Smooth muscle cell (in vitro differentiated cells): ENCODE results near the gene ZEB2. TPM values are rescaled to one million over a fixed set of nuclear protein-coding genes. Genes with fewer than 3 reads are reported as not detected.

ENCODE experiments used
- DNase-seq: peaks from one replicate; lab custom pipeline; 2025; ENCODE audit not compliant: unreplicated experiment; lab: John Stamatoyannopoulos, UW
- H2AFZ ChIP-seq: fragments of 200-600 bp; sonication (generic); 2 replicates; pipeline ENCODE4 v1.6.0; 2016; ENCODE audit warnings: antibody characterized with exemption, low read depth, mild to moderate bottlenecking
- H3F3A ChIP-seq: fragments of 200-600 bp; sonication (generic); 2 replicates; pipeline ENCODE4 v1.6.0; 2017; ENCODE audit warnings: antibody characterized with exemption, low read depth
- H3K27ac ChIP-seq: fragments of 200-600 bp; sonication (generic); 2 replicates; pipeline ENCODE4 v1.5.1; 2016; ENCODE audit warnings: low read depth, mild to moderate bottlenecking
- H3K27me3 ChIP-seq: fragments of 200-600 bp; sonication (generic); 2 replicates; pipeline ENCODE4 v1.6.1; 2016; ENCODE audit warnings: low read depth, mild to moderate bottlenecking
- H3K36me3 ChIP-seq: fragments of 200-600 bp; sonication (generic); 2 replicates; pipeline ENCODE4 v1.5.1; 2016; ENCODE audit warnings: low read depth
- H3K4me1 ChIP-seq: fragments of 200-600 bp; sonication (generic); 2 replicates; pipeline ENCODE4 v1.5.1; 2016; ENCODE audit warnings: low read depth
- H3K4me2 ChIP-seq: fragments of 200-600 bp; sonication (generic); 2 replicates; pipeline ENCODE4 v1.6.0; 2016; ENCODE audit warnings: mild to moderate bottlenecking
- H3K4me3 ChIP-seq: fragments of 200-600 bp; sonication (generic); 2 replicates; pipeline ENCODE4 v1.5.1; 2016; ENCODE audit warnings: mild to moderate bottlenecking
- H3K79me2 ChIP-seq: fragments of 200-600 bp; sonication (generic); 2 replicates; pipeline ENCODE4 v1.6.0; 2016; ENCODE audit warnings: low read depth, mild to moderate bottlenecking
- H3K9ac ChIP-seq: fragments of 200-600 bp; sonication (generic); 2 replicates; pipeline ENCODE4 v1.6.0; 2016; ENCODE audit warnings: low read depth
- H3K9me3 ChIP-seq: fragments of 200-600 bp; sonication (generic); replicated peaks from 2 replicates; pipeline ENCODE4 v1.5.1; 2016; ENCODE audit warnings: low read depth
- H4K20me1 ChIP-seq: fragments of 200-600 bp; sonication (generic); 2 replicates; pipeline ENCODE4 v1.6.0; 2016; ENCODE audit warnings: low read depth
- WGBS: methylation state at CpG from one replicate; pipeline ENCODE4 v1.1.7; 2016; ENCODE audit warnings: low lambda C conversion rate; 5-methylcytosine and 5-hydroxymethylcytosine counted together
- polyA plus RNA-seq: library from polyadenylated mRNA; unstranded; fragments of >200 nt; fragmentation: Nextera tagmentation; extraction: Ambion mirVana; gene quantifications from 2 replicates; pipeline ENCODE4 v1.2.1, GENCODE V29; 2016
- total RNA-seq: library from RNA; depleted of rRNA; stranded (reverse); fragments of >200 nt; gene quantifications from 2 replicates; pipeline ENCODE4 v1.2.3, GENCODE V29; 2014
- TF ChIP-seq, protein P1 (sequence below): fragments of 200-600 bp; sonication (generic); IDR thresholded peaks from 2 replicates; pipeline ENCODE4 v1.5.1; 2017; ENCODE audit warnings: borderline replicate concordance, mild to moderate bottlenecking, antibody characterized with exemption; ENCODE audit not compliant: insufficient read depth, poor library complexity, severe bottlenecking

ZEB2 gene
- total and polyA plus RNA-seq, 2 experiments from 2014 or later = 67.5 to 148 TPM

DNA sequence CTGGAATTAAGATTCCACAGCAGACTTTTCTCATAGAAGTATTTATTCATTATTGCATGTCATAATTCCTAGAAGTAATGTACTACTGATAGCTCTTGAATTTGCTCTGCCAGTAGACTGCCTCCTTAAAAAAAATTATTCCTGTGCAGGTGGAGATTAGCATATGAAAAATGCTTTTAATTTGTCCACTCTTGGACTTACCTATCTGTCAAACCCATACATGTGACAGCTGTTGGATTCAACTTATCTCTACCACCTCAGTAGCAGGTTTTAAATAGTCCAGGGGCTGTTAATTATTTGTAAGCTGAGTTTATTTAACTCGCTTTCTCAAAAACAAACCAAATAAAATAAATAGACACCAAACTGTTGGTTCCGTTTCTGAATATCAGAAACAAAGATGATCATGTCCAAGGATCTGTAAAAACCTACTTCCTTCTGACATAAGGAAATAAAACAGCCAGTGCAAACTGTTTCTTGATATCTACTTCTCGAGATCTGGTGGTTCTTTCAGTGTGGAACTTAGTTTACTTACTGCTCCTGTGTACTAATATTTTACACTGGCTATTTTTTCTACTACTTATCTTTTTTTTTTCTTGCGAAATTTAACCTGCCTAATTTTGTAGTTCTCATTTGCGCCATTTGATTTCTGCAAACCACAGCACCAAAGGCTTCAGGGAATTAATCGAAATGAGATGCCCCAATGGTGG lies 44.2 kb downstream of the ZEB2 start:
- WGBS = 93% methylated on average over 6 of the region's 6 CpGs
- Histone ChIP-seq H3K4me1 (peaks cover 82% of the 10 kb centered on the region), H2AFZ (no peak overlapping the region)

DNA sequence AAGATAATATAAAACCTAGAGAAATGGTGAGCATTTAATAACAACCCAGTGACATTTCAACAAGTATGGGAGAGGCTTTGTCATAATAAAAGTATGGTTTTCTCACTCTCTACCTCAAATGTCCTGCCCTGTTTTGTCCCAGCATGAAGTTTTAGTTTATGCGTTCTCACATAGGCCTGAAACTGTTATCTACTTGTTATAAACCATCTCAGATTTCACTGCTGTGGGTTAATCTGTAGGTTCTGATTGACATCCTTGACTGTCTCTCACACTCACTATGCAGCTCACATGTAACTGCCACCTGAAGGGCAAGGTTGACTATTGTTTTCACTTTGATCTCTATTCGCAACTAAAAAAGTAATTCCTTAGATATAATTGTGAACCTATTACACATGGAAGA lies 44.9 kb downstream of the ZEB2 start:
- no peak for DNase-seq
- Histone ChIP-seq H3K27ac (peak overlapping the region; percentile 37), H3K4me3 (no peak overlapping the region), H3K9me3 (no peaks in the 10 kb centered on the region), H3K79me2 (peaks cover 98% of the 10 kb centered on the region), H3K9ac (no peak overlapping the region), H3K4me2 (no peak overlapping the region), H3F3A (peaks cover 23% of the 10 kb centered on the region), H3K27me3 (no peaks in the 10 kb centered on the region), H3K4me1 (peaks cover 82% of the 10 kb centered on the region), H3K36me3 (no peaks in the 10 kb centered on the region), H4K20me1 (peaks cover 98% of the 10 kb centered on the region), H2AFZ (no peak overlapping the region)
- TF ChIP-seq, protein P1, sequence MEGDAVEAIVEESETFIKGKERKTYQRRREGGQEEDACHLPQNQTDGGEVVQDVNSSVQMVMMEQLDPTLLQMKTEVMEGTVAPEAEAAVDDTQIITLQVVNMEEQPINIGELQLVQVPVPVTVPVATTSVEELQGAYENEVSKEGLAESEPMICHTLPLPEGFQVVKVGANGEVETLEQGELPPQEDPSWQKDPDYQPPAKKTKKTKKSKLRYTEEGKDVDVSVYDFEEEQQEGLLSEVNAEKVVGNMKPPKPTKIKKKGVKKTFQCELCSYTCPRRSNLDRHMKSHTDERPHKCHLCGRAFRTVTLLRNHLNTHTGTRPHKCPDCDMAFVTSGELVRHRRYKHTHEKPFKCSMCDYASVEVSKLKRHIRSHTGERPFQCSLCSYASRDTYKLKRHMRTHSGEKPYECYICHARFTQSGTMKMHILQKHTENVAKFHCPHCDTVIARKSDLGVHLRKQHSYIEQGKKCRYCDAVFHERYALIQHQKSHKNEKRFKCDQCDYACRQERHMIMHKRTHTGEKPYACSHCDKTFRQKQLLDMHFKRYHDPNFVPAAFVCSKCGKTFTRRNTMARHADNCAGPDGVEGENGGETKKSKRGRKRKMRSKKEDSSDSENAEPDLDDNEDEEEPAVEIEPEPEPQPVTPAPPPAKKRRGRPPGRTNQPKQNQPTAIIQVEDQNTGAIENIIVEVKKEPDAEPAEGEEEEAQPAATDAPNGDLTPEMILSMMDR = no peak
- WGBS = 70% methylated on average over 2 of the region's 2 CpGs

More for the DNA sequence above, 44.2 kb downstream of the ZEB2 start:
- Histone ChIP-seq H3K79me2 (peaks cover 98% of the 10 kb centered on the region), H3K27me3 (no peaks in the 10 kb centered on the region), H3K9me3 (no peaks in the 10 kb centered on the region), H3K4me3 (no peak overlapping the region), H3K9ac (no peak overlapping the region), H3F3A (peaks cover 23% of the 10 kb centered on the region), H3K4me2 (peak overlapping the region; percentile 50), H3K36me3 (no peaks in the 10 kb centered on the region), H4K20me1 (peaks cover 98% of the 10 kb centered on the region), H3K27ac (peak overlapping the region; percentile 37)
- TF ChIP-seq, protein P1 = no peak
- DNase-seq = no peak

DNA sequence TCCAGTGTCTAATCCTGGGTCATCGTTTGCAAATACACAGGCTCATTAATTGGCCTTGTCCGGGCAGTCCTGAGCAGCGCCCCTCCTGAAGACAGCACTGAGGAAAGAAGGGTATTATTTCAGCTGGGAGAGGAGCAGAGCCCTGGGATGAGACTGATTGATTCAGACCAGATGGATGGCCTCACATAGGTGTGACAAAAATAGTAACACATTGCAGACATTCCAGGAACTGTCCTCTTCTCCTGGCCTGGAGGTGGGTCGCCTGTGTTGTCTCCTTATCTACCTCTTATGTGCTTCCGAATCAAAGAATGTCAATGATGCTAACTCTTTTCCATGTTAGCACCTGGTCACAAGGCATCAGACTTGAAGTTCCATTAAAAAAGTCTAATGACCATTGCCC lies 45.9 kb downstream of the ZEB2 start:
- no peak overlapping the region for H3K4me3 ChIP-seq
- H3K79me2 ChIP-seq = peaks cover 100% of the 10 kb centered on the region
- peak overlapping the region; percentile 37 for H3K27ac ChIP-seq
- no peak for DNase-seq
- no peaks in the 10 kb centered on the region for H3K27me3 ChIP-seq
- TF ChIP-seq, protein P1 = no peak
- H2AFZ ChIP-seq = no peak overlapping the region
- peaks cover 28% of the 10 kb centered on the region for H3F3A ChIP-seq
- 62% methylated on average over 5 of the region's 5 CpGs for WGBS
- peaks cover 100% of the 10 kb centered on the region for H4K20me1 ChIP-seq
- no peaks in the 10 kb centered on the region for H3K36me3 ChIP-seq
- H3K4me2 ChIP-seq = peak overlapping the region; percentile 7
- H3K4me1 ChIP-seq = peaks cover 83% of the 10 kb centered on the region
- H3K9ac ChIP-seq = no peak overlapping the region
- no peaks in the 10 kb centered on the region for H3K9me3 ChIP-seq

DNA sequence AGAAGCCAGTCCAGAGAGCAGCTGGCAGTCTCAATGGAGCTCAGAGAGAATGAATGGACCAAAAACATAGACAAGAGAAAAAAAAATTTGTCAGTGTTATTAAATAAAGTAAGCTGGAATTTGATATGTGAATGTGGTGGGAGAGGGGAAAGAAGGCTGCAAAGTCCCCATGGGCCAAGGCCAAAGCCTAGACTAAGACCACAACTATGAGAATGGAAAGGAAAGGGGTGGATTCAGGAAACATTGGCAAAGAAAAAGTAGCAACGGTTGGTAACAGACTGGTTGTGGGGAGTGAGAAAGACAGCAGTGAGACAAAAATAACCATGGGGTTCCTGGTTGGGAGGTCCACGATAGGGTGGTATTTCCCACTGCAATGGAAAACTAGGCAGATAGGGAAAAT lies 47.0 kb downstream of the ZEB2 start:
- peaks cover 100% of the 10 kb centered on the region for H3K79me2 ChIP-seq

More for the DNA sequence above, 47.0 kb downstream of the ZEB2 start:
- Histone ChIP-seq H3K4me2 (no peak overlapping the region), H3K9me3 (no peaks in the 10 kb centered on the region), H2AFZ (no peak overlapping the region), H3K36me3 (no peaks in the 10 kb centered on the region), H3F3A (peaks cover 19% of the 10 kb centered on the region), H3K27me3 (no peaks in the 10 kb centered on the region), H4K20me1 (peaks cover 100% of the 10 kb centered on the region), H3K4me1 (peaks cover 83% of the 10 kb centered on the region), H3K27ac (peak overlapping the region; percentile 1), H3K4me3 (no peak overlapping the region), H3K9ac (no peak overlapping the region)
- 79% methylated on average over 2 of the region's 2 CpGs for WGBS
- no peak for DNase-seq
- TF ChIP-seq, protein P1 = no peak
